Right atrium auricular region (tissue), 2 donors: ENCODE results near the gene SSBP2. TPM values are rescaled to one million over a fixed set of nuclear protein-coding genes. Genes with fewer than 3 reads are reported as not detected.

ENCODE experiments used
- DNase-seq: peaks from one replicate; pipeline ENCODE4 v3.0.0-alpha.2; 2019; ENCODE audit warnings: low spot score
- H3K27ac ChIP-seq, 2 donors: fragments of 200-600 bp; sonication (generic); 1 replicate in 1 of 2; 2 replicates in 1 of 2; pipeline ENCODE4 v1.5.1; 2016 to 2019
- H3K27me3 ChIP-seq, 2 donors: fragments of 200-600 bp; sonication (generic); one replicate each; pipeline versions ENCODE4 v1.5.1 to v1.6.0; 2017 to 2019
- H3K36me3 ChIP-seq: fragments of 200-600 bp; sonication (generic); one replicate; pipeline ENCODE4 v1.5.1; 2016
- H3K4me1 ChIP-seq, 2 donors: fragments of 200-600 bp; sonication (generic); one replicate each; pipeline versions ENCODE4 v1.5.1 to v1.6.0; 2017 to 2019
- H3K4me3 ChIP-seq, 2 donors: fragments of 200-600 bp; sonication (generic); 1 replicate in 1 of 2; 2 replicates in 1 of 2; pipeline ENCODE4 v1.5.1; 2017 to 2019; ENCODE audit warnings: mild to moderate bottlenecking in 1 of 2, moderate library complexity in 1 of 2
- H3K9me3 ChIP-seq, 2 donors: fragments of 200-600 bp; sonication (generic); one replicate each; pipeline ENCODE4 v1.5.1; 2019
- total RNA-seq, 2 donors: library from RNA; depleted of rRNA; stranded (reverse); fragments of >200 nt; gene quantifications; one replicate each; pipeline ENCODE4 v1.1.0, GENCODE V29; 2016
- TF ChIP-seq, protein P1 (sequence below), 2 donors: fragments of 200-600 bp; sonication (generic); IDR thresholded peaks; one replicate each; pipeline ENCODE4 v1.5.1; 2019; ENCODE audit warnings: antibody characterized with exemption in 2 of 2

Gene SSBP2
- total RNA-seq, 2 donors from 2014 or later: 29.3 to 55.1 TPM

DNA sequence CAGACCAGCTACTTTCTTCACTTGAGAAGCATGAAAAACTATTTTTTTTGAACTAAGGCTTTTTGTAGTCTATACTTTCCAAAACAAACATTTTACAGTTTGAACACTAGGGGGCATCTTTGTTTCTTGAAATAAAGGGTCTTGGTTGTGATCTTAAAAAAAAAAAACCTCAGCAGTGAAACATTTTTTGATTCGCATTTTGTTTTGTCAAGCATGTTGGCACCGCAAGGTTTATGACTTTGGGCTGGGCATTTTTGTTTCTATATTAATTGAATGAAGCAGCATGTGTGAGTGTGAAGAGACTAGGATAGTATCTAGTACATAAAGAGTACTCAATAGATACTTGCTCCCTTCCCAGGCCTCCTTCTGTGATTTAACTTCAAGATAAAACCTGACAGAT is 325.3 kb downstream of the SSBP2 start:
- no peak for DNase-seq

DNA sequence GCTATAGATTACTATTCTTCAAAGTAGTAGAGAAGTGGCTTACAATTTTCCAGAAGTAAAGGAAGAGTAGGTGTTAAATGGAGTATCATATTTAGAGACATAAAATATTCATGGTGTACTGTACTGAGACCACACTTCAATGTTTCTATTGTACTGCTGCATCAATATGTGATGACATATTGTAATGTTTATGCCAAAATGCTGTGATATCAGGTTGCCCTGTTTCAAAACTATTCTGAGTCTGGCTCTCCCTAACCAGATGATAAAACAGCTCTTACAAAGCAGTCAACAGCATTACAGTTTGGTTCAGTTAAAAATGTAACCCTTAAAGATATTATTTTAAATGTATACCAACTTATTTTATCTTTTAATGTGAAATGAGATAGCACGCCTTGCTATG is 326.2 kb downstream of the SSBP2 start:
- no peak overlapping the region for H3K27ac ChIP-seq
- no peak overlapping the region for H3K4me3 ChIP-seq
- H3K9me3 ChIP-seq: no peaks in the 10 kb centered on the region
- DNase-seq: no peak
- TF ChIP-seq, protein P1, sequence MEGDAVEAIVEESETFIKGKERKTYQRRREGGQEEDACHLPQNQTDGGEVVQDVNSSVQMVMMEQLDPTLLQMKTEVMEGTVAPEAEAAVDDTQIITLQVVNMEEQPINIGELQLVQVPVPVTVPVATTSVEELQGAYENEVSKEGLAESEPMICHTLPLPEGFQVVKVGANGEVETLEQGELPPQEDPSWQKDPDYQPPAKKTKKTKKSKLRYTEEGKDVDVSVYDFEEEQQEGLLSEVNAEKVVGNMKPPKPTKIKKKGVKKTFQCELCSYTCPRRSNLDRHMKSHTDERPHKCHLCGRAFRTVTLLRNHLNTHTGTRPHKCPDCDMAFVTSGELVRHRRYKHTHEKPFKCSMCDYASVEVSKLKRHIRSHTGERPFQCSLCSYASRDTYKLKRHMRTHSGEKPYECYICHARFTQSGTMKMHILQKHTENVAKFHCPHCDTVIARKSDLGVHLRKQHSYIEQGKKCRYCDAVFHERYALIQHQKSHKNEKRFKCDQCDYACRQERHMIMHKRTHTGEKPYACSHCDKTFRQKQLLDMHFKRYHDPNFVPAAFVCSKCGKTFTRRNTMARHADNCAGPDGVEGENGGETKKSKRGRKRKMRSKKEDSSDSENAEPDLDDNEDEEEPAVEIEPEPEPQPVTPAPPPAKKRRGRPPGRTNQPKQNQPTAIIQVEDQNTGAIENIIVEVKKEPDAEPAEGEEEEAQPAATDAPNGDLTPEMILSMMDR (IDR thresholded peaks at IDR 0.05): no peak
- peaks cover 5% of the 10 kb centered on the region for H3K36me3 ChIP-seq
- H3K4me1 ChIP-seq: peaks cover 0 to 15% of the 10 kb centered on the region in 2 donors
- H3K27me3 ChIP-seq: no peaks in the 10 kb centered on the region

More for the DNA sequence above, 325.3 kb downstream of the SSBP2 start:
- Histone ChIP-seq H3K27me3 (no peaks in the 10 kb centered on the region), H3K4me1 (peaks cover 0 to 15% of the 10 kb centered on the region in 2 donors), H3K9me3 (no peaks in the 10 kb centered on the region), H3K4me3 (no peak overlapping the region), H3K27ac (no peak overlapping the region), H3K36me3 (no peaks in the 10 kb centered on the region)
- TF ChIP-seq, protein P1 (IDR thresholded peaks at IDR 0.05): peak; percentile 60 to 78

DNA sequence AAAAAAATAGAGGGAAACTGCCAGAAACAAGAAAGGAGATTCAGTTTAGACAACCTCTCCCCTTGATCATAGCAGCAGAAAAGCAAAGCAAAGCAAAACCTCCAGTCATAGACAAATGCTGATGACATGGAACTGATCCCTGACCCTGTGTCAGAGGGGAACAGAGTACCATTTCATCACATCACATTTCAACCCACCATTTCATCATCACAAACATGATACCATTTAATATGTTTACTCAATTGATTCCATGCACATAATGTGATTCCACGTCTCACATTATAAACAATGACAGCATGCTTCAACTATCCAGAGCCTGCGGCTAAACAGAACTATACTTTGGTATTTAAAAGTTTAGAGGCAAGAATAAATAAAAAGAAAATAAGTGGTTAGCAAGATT is 328.2 kb downstream of the SSBP2 start:
- DNase-seq: no peak
- H3K36me3 ChIP-seq: peaks cover 5% of the 10 kb centered on the region
- H3K27ac ChIP-seq: no peak overlapping the region
- TF ChIP-seq, protein P1 (IDR thresholded peaks at IDR 0.05): no peak
- H3K4me1 ChIP-seq: peaks cover 0 to 15% of the 10 kb centered on the region in 2 donors
- no peaks in the 10 kb centered on the region for H3K27me3 ChIP-seq
- H3K4me3 ChIP-seq: no peak overlapping the region
- no peaks in the 10 kb centered on the region for H3K9me3 ChIP-seq

DNA sequence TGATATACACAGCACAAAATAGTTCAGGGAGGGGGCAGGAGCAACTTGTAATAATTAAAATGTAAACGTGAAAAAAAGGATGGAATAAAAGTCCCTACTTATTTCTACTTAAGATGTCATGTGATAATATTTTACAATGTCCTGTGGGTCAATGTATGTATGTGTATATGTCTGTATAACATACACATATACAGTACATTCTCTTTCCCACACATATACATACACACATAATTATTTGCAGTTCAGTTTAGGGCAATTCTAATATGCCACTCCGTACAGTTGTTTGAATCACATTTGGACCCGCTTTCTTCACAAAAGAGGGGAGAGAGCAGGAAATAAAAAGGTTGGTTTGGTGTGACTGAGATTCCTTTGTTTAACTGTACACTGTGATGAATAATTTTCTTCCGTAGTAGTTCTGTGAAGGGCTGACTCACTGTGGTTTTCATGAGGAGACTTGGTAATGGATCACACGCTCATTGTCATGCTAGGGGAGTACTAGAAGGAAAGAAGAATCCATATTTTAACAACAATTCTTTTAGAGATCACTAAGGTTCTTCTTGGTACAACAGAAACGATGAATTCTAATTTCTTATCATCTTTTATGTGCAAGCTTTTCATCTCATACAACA is 330.7 kb downstream of the SSBP2 start:
- Histone ChIP-seq H3K36me3 (peaks cover 5% of the 10 kb centered on the region), H3K4me1 (no peaks in the 10 kb centered on the region), H3K9me3 (no peaks in the 10 kb centered on the region), H3K4me3 (no peak overlapping the region), H3K27me3 (no peaks in the 10 kb centered on the region), H3K27ac (no peak overlapping the region)
- no peak for DNase-seq
- TF ChIP-seq, protein P1 (IDR thresholded peaks at IDR 0.05): no peak

DNA sequence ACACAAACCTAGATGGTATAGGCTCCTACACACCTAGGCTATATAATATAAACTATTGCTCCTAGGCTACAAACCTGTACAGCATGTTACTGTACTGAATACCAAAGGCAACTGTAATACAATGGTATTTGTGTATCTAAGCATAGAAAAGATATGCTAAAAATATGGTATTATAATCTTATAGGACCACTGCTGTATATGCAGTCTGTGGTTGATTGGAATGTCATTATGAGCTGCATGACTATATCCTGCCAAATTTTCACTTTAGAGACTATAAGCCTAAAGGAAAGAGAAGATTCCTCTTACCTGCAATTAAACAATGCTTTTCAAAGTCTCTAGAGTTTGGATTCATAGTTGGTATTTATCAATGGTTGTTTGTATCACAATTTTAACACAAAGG is 332.3 kb downstream of the SSBP2 start:
- TF ChIP-seq, protein P1 (IDR thresholded peaks at IDR 0.05): no peak
- Histone ChIP-seq H3K27me3 (no peaks in the 10 kb centered on the region), H3K27ac (no peak overlapping the region), H3K4me3 (no peak overlapping the region), H3K4me1 (no peaks in the 10 kb centered on the region), H3K9me3 (no peaks in the 10 kb centered on the region), H3K36me3 (peaks cover 5% of the 10 kb centered on the region)
- DNase-seq: no peak

- no peaks in the 10 kb centered on the region for H3K27me3 ChIP-seq
- no peaks in the 10 kb centered on the region for H3K9me3 ChIP-seq
- H3K36me3 ChIP-seq: peaks cover 5% of the 10 kb centered on the region
- no peaks in the 10 kb centered on the region for H3K4me1 ChIP-seq
- TF ChIP-seq, protein P1 (IDR thresholded peaks at IDR 0.05): no peak
- no peak overlapping the region for H3K4me3 ChIP-seq
- no peak overlapping the region for H3K27ac ChIP-seq
- no peak for DNase-seq
Observed at GRCh38 chr5:81417052-81417451, 333.8 kb downstream of the SSBP2 start.
